ENCODE measurements around the gene STAB2.

DNA sequence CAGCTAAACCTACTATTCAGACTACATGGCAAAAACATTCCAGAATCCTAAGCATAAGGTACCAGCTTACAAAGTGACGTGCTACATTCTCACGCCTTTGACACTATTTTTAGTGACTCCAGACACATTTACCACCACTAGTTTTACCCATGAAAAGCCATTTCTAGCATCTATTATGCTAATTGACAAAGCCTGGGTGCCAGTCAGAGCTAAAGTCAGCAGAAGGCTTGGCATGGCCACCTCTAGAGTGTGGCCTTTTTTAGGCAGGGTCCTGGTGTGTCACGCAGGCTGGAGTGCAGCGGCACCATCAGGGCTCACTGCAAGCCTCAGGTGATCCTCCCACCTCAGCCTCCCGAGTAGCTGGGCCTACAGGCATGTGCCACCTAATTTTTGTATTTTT lies 178.2 kb downstream of the STAB2 start:
- TF ChIP-seq, protein P1, sequence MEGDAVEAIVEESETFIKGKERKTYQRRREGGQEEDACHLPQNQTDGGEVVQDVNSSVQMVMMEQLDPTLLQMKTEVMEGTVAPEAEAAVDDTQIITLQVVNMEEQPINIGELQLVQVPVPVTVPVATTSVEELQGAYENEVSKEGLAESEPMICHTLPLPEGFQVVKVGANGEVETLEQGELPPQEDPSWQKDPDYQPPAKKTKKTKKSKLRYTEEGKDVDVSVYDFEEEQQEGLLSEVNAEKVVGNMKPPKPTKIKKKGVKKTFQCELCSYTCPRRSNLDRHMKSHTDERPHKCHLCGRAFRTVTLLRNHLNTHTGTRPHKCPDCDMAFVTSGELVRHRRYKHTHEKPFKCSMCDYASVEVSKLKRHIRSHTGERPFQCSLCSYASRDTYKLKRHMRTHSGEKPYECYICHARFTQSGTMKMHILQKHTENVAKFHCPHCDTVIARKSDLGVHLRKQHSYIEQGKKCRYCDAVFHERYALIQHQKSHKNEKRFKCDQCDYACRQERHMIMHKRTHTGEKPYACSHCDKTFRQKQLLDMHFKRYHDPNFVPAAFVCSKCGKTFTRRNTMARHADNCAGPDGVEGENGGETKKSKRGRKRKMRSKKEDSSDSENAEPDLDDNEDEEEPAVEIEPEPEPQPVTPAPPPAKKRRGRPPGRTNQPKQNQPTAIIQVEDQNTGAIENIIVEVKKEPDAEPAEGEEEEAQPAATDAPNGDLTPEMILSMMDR (IDR thresholded peaks at IDR 0.05; ENCODE audit: insufficient read depth, low read length, poor library complexity, severe bottlenecking): no peak
- TF ChIP-seq EZH2phosphoT487 (conservative IDR thresholded peaks at IDR 0.05; ENCODE audit: low read length): no peak

Measured in SU-DHL-6 (cell line).